Hematopoietic multipotent progenitor cell (in vitro differentiated cells): ENCODE data around the gene MKRN2OS. TPM values are rescaled to one million over a fixed set of nuclear protein-coding genes. Genes with fewer than 3 reads are reported as not detected.
A peak's percentile ranks its signal among the peaks of the same experiment; 100 is the strongest.

Experiments used
- DNase-seq, 3 donors: peaks; one replicate each; pipeline ENCODE4 v3.0.0-alpha.2; 2011 to 2015; ENCODE audit warnings: low read depth in 2 of 3, low spot score in 2 of 3
- small RNA-seq: library from RNA; depleted of rRNA; stranded (forward); fragments of <200 nt; gene quantifications from one replicate; pipeline ENCODE3, GENCODE V24; 2012
- total RNA-seq: library from RNA; depleted of rRNA; stranded (reverse); fragments of >200 nt; gene quantifications from one replicate; pipeline ENCODE4 v1.2.3, GENCODE V29; 2012

The MKRN2OS gene
- total RNA-seq, 1 donor = not detected

- DNase-seq = no peak
Observed at GRCh38 chr3:12516873-12517272, 28.4 kb downstream of the MKRN2OS start.

- DNase-seq = no peak
Observed at GRCh38 chr3:12515631-12516030, 29.7 kb downstream of the MKRN2OS start.

GRCh38 chr3:12513694-12514446 lies 31.4 kb downstream of the MKRN2OS start:
- DNase-seq = no peak

GRCh38 chr3:12512534-12513118 lies 32.7 kb downstream of the MKRN2OS start:
- no peak for DNase-seq

- no peak for DNase-seq
Observed at GRCh38 chr3:12509466-12509865, 35.8 kb downstream of the MKRN2OS start.

DNA sequence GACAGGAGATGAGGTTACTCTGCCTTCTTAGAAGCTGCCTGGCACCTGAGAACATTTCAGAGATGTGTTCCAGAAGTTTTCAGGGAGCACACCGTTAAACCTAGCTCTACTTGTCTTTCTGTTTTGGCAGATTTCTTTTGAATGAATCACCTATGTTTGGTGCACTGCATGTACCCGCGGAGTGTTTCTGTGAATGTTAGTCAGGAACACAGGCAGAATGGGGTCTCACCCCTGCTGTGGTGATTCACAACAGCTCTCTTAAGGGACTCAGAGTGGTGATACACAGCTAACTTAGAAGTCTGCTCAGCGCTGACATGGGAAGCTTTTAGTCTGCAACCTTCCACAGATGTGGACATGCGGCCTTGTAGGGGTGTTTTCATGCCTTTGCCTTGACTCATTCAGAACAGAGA lies 37.0 kb downstream of the MKRN2OS start:
- no peak for DNase-seq

- DNase-seq = no peak
Observed at GRCh38 chr3:12507591-12508281, 37.6 kb downstream of the MKRN2OS start.

GRCh38 chr3:12506201-12506709 lies 39.0 kb downstream of the MKRN2OS start:
- no peak for DNase-seq

DNA sequence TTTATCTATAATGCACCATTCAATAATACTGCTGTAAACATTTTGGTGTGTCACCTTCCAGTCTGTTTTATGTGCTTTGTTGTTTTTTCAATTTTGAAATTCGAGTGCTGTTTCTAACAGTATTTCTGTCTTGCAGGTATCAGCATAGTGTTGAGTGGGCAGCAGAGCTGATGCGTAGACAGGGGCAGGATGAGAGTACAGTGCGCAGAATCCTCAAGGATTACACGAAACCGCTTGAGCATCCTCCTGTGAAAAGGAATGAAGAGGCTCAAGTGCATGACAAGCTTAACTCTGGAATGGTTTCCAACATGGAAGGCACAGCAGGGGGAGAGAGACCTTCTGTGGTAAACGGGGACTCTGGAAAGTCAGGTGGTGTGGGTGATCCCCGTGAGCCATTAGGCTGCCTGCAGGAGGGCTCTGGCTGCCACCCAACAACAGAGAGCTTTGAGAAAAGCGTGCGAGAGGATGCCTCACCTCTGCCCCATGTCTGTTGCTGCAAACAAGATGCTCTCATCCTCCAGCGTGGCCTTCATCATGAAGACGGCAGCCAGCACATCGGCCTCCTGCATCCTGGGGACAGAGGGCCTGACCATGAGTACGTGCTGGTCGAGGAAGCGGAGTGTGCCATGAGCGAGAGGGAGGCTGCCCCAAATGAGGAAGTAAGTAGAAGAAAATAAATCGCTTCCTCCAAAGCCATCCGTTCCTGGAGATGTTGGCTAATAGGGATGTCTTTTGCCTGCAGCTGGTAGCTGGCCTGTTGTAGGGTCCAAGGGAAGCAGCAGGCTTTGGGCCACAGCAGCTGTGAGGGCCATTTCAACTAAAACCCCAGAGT lies 42.0 kb downstream of the MKRN2OS start:
- DNase-seq = peak in 1 of 3 donors; percentile 40

DNA sequence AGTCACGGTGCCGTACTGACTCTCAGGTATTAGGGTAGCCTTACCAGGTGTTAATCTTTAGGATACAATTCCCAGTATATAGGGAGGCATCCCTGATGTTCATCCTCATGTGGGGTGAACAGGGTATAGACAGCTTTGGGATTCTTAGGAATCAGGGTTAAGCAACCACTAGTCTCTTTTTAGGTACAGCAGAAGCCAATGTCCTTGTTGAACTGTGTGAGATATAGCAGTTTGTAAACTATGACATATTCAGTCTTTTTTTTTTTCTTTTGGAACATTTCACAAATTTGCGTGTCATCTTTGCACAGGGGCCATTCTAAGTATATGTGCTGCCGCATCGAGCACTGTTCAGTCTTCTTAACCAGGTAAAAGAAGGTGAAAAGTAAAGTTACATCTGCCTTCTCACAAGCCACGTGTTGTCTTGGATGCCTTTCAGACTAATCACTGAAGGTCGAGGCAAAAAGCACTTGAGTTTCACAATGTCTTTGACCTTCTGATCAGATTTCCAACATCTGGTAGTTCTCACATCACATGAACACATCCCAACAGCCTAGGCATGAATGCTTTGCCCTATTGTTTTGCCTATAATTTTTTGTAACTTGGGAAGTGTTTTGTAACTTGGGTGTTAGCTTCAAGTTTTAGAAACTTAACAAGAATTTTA lies 43.8 kb downstream of the MKRN2OS start:
- no peak for DNase-seq

- DNase-seq = no peak
Observed at GRCh38 chr3:12499474-12499873, 45.8 kb downstream of the MKRN2OS start.

- no peak for DNase-seq
Observed at GRCh38 chr3:12496453-12496761, 48.9 kb downstream of the MKRN2OS start.

DNA sequence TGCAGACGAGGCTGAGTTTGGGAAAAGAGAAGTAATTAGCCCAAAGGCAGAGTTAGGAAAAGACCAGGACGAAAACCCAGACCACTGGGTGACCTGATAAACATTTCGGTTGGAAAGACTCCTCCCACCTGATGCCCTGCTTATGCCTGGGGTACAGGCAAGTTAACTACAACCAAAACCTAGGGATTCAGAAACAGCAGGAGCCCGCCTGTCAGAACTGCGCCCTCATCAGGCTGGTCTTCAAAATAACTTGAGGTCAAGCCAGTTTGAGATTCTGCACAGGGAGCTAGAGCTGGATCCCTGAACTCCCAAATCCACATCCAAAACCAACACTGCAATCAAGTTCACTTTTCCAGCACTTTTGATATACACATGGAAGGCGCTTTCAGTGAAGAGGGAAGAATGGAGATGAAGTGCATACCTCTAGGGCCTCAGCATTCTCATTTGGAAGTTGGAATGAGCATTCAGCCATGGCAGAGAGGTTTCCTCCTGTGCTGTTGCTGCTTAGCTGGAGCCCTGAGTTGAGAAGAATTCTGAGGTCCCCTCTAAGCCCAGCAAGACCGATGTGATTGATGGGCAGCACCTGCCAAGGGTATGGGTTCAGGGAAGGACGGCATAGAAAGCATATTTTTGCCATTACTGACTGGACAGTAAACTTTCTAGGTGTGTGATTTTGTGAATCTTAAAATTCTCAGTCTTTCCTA lies 49.4 kb downstream of the MKRN2OS start:
- no peak for DNase-seq

DNA sequence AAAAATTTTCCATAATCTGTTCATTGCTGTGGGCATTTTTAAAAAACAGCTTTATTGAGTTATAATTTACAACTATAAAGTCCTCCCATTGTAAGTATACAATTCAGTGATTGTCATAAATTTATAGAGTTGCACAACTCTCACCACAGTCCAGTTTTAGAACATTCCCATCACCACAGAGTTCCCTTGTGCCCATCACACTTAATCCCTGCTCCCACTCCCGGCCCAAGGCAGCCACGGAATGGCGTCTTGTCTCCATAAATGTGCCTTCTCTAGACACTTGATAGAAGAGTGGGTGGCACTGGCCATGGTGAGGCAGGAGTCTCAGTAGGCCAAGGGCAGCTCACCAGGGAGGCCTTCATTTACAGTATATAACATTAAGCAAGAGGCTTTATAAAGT lies 54.8 kb downstream of the MKRN2OS start:
- no peak for DNase-seq

DNA sequence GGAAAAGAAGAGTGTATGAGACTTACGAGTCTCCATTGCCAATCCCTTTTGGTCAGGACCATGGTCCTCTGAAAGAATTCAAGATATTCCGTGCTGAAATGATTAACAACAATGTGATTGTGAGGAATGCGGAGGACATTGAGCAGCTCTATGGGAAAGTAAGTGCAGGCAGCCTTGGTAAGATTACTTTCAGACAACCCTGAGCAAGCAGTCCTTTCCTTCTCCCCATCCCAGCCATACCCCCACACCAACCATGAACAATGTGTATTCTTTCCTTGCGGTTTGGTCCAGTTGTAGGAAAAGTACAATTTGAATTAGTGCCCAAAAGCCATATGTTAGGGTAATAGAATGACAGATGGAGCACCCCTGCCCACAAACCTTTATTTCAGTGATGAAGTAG lies 55.5 kb downstream of the MKRN2OS start:
- no peak for DNase-seq

Small RNA genes lying within 50 kb of the gene (small RNA-seq; reads per million reads assigned to genes)
- gene RF00017 = not detected
- gene RNA5SP123 = not detected
- gene RNU6-377P = not detected

Other genes with a start within 250 kb of the MKRN2OS start
- 17.8 TPM for gene TSEN2, start 61.0 kb downstream of the MKRN2OS start, total RNA-seq
- gene MKRN2, start 11.6 kb upstream of the MKRN2OS start, total RNA-seq = 38.8 TPM
- gene RAF1, start 118.6 kb upstream of the MKRN2OS start, total RNA-seq = 97.8 TPM
- gene TMEM40, start 213.8 kb upstream of the MKRN2OS start, total RNA-seq = 0.27 TPM